ENCODE measurements around the gene PDLIM3. TPM values are rescaled to one million over a fixed set of nuclear protein-coding genes. Genes with fewer than 3 reads are reported as not detected.

The PDLIM3 gene
- total and polyA plus RNA-seq, 2 experiments from 2014 or later = 10.0 to 29.3 TPM

- H3K4me2 ChIP-seq = peak overlapping the region; percentile 20
- peak; percentile 65 for DNase-seq (ENCODE audit: low spot score)
- no peaks in the 10 kb centered on the region for H3K79me2 ChIP-seq
- H3K27me3 ChIP-seq = no peaks in the 10 kb centered on the region
- H3K4me3 ChIP-seq = no peak overlapping the region
- no peaks in the 10 kb centered on the region for H3K9me3 ChIP-seq (ENCODE audit: low read depth)
- peak overlapping the region; percentile 11 for H2AFZ ChIP-seq
- no peaks in the 10 kb centered on the region for H3K9me2 ChIP-seq (replicated peaks; ENCODE audit: insufficient read depth)
- peak overlapping the region; percentile 93 for H3K27ac ChIP-seq
- H4K20me1 ChIP-seq (ENCODE audit: insufficient read depth, poor library complexity, severe bottlenecking) = no peaks in the 10 kb centered on the region
- no peak for TF ChIP-seq EZH2 (IDR thresholded peaks at IDR 0.05; ENCODE audit: borderline replicate concordance)
- no peak for TF ChIP-seq CTCF (IDR thresholded peaks at IDR 0.05; ENCODE audit: poor library complexity)
- no peak for TF ChIP-seq EZH2phosphoT487 (IDR thresholded peaks at IDR 0.05; ENCODE audit: low read depth, severe bottlenecking, unreplicated experiment)
- H3K36me3 ChIP-seq (replicated peaks; ENCODE audit: insufficient read depth, low read depth) = no peaks in the 10 kb centered on the region
- peaks cover 23% of the 10 kb centered on the region for H3K4me1 ChIP-seq (ENCODE audit: insufficient read depth)
- 75% methylated on average over 1 of the region's 1 CpG for WGBS (ENCODE audit: low lambda C conversion rate, missing lambda C conversion rate)
Measured at GRCh38 chr4:185566972-185567371, 31.7 kb upstream of the PDLIM3 start.

GRCh38 chr4:185566425-185566824, 31.1 kb upstream of the PDLIM3 start:
- WGBS (ENCODE audit: low lambda C conversion rate, missing lambda C conversion rate) = 53% methylated on average over 8 of the region's 8 CpGs

GRCh38 chr4:185565696-185566095, 30.4 kb upstream of the PDLIM3 start:
- no peak overlapping the region for H2AFZ ChIP-seq

More at GRCh38 chr4:185566425-185566824, 31.1 kb upstream of the PDLIM3 start:
- DNase-seq (ENCODE audit: low spot score) = no peak
- Histone ChIP-seq H3K4me3 (no peak overlapping the region), H3K9me2 (replicated peaks; ENCODE audit: insufficient read depth) (no peaks in the 10 kb centered on the region), H2AFZ (no peak overlapping the region), H3K27ac (peak overlapping the region; percentile 93), H4K20me1 (ENCODE audit: insufficient read depth, poor library complexity, severe bottlenecking) (no peaks in the 10 kb centered on the region), H3K36me3 (replicated peaks; ENCODE audit: insufficient read depth, low read depth) (no peaks in the 10 kb centered on the region), H3K27me3 (no peaks in the 10 kb centered on the region), H3K79me2 (no peaks in the 10 kb centered on the region), H3K4me1 (ENCODE audit: insufficient read depth) (peaks cover 23% of the 10 kb centered on the region), H3K9me3 (ENCODE audit: low read depth) (no peaks in the 10 kb centered on the region), H3K4me2 (peak overlapping the region; percentile 20)
- TF ChIP-seq EZH2 (IDR thresholded peaks at IDR 0.05; ENCODE audit: borderline replicate concordance) = no peak
- no peak for TF ChIP-seq EZH2phosphoT487 (IDR thresholded peaks at IDR 0.05; ENCODE audit: low read depth, severe bottlenecking, unreplicated experiment)
- no peak for TF ChIP-seq CTCF (IDR thresholded peaks at IDR 0.05; ENCODE audit: poor library complexity)

More at GRCh38 chr4:185565696-185566095, 30.4 kb upstream of the PDLIM3 start:
- no peak overlapping the region for H3K4me3 ChIP-seq
- H3K27me3 ChIP-seq = no peaks in the 10 kb centered on the region
- no peaks in the 10 kb centered on the region for H3K9me3 ChIP-seq (ENCODE audit: low read depth)
- H3K9me2 ChIP-seq (replicated peaks; ENCODE audit: insufficient read depth) = no peaks in the 10 kb centered on the region
- H3K79me2 ChIP-seq = no peaks in the 10 kb centered on the region
- H3K27ac ChIP-seq = peak overlapping the region; percentile 93
- peaks cover 23% of the 10 kb centered on the region for H3K4me1 ChIP-seq (ENCODE audit: insufficient read depth)
- no peak for DNase-seq (ENCODE audit: low spot score)
- 94% methylated on average over 3 of the region's 3 CpGs for WGBS (ENCODE audit: low lambda C conversion rate, missing lambda C conversion rate)
- no peaks in the 10 kb centered on the region for H4K20me1 ChIP-seq (ENCODE audit: insufficient read depth, poor library complexity, severe bottlenecking)
- TF ChIP-seq EZH2phosphoT487 (IDR thresholded peaks at IDR 0.05; ENCODE audit: low read depth, severe bottlenecking, unreplicated experiment) (no peak), CTCF (IDR thresholded peaks at IDR 0.05; ENCODE audit: poor library complexity) (no peak), EZH2 (IDR thresholded peaks at IDR 0.05; ENCODE audit: borderline replicate concordance) (no peak)
- no peak overlapping the region for H3K4me2 ChIP-seq
- no peaks in the 10 kb centered on the region for H3K36me3 ChIP-seq (replicated peaks; ENCODE audit: insufficient read depth, low read depth)

All from hepatocyte (in vitro differentiated cells).